ENCODE results near the gene NPR2.

NPR2 gene

DNA sequence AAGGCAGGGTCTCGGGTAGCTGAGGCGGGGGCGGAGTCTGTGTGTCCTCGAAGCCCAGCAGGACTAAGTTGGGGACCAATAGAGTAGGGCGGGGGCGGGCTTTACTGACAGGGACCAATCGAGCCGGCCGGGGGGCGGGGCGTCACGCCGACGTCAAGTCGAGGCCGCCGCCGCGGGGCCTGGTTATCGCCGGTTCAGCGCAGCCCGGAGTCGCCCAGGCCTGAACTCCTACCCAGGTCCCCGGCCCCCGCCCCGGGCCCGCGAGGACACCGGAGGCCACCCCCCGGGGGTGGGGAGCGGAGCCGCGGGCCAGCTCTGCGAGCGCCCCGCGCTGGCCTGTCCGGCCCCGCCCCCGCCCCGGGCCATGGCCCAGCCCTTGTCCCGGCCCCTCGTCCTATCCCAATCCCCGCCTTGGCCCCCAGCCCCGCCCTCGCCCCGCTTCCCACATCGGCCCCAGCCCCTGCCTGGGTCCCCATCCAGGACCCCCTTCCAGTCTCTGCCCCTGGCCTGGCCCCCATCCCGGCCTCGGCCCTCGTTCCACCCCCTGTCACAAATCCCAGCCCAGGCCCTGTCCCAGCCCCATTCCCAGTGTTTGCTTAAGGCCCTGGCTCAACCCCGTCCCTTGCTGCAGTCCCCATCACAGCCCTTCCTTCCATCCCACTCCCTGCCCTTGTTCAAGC, 37.8 kb downstream of the NPR2 start, which contains the start of gene TMEM8B:
TMEM8B (plus strand) TSS at position 145 of the 680 bp plus-strand sequence; CDS start at position 365, 220 bp downstream.
- in situ Hi-C loops (cut with MboI; ENCODE audit: low sequenced_read_pairs), result no loop called here

- in situ Hi-C loops (cut with MboI; ENCODE audit: low sequenced_read_pairs), result no loop called here
These were observed 38.3 kb downstream of the NPR2 start for GRCh38 chr9:35829764-35830096.

DNA sequence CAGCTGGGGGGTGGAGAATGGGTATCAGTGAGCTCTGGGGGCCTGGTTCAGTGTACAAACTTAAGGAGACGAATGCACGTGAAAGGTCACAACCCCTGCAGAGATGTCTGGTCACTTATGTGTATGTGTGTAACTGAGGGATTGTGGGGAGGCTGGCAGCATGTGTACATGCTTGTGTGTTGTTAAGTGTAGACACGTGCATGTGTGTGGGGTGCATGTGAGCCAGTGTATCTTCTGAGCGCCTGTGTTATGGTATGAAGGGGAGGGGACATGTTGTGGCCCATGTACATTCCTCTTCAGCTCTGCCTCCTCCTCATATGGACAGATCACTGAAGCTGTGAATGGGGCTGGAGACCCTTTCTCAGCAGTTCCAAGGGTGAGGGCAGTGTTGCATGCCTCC, 39.6 kb downstream of the NPR2 start:
- in situ Hi-C loops (cut with MboI; ENCODE audit: low sequenced_read_pairs), result no loop called here

GRCh38 chr9:35832814-35833213, 41.4 kb downstream of the NPR2 start:
- in situ Hi-C loops (cut with MboI; ENCODE audit: low sequenced_read_pairs), result no loop called here

DNA sequence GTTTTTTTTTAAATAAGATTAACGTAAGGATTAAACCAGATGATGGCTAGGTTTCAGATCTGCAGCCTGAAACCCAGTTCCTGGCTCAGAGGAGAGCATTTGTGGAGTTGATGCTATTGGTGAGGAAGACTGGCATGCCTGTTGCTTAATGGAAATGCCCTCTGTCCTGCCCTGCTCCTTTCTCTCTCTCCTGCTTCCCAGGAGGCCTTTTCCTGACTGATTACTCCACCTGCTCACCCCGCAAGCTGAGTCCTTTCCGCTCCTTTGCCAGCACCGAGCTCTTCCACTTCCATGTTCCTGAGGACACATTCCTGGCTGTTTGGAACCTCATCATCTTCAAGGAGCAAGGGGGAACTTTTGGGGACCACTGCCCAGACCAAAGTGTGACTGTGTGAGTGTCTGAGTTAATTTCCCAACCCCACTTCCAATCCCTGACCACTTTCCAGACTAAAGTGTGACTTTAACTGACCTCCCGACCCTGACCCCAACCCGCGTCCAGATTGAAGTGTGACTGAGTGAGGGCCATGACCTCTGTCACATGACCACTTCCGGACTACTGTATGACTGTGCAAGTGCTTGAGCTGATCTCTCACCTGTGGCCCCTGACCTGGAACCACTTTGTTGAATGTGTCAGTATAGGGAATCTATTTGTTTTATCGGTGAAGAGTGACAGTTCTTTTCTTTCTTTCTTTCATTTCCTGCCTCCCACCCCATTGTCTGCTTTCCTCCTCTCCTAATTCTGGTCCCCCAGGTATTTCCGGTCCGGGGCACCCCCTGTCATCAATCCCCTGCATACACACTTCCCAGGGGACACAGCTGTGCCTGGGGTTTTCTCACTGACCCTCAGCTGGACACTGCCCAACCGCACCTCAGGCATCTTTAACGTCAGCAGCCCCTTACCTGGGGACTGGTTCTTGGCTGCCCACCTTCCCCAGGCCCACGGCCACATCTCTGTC, 43.1 kb downstream of the NPR2 start:
- in situ Hi-C loops (cut with MboI; ENCODE audit: low sequenced_read_pairs), result no loop called here

GRCh38 chr9:35835216-35835632, 43.8 kb downstream of the NPR2 start:
- in situ Hi-C loops (cut with MboI; ENCODE audit: low sequenced_read_pairs), result no loop called here

GRCh38 chr9:35835766-35836165, 44.4 kb downstream of the NPR2 start:
- in situ Hi-C loops (cut with MboI; ENCODE audit: low sequenced_read_pairs), result no loop called here

DNA sequence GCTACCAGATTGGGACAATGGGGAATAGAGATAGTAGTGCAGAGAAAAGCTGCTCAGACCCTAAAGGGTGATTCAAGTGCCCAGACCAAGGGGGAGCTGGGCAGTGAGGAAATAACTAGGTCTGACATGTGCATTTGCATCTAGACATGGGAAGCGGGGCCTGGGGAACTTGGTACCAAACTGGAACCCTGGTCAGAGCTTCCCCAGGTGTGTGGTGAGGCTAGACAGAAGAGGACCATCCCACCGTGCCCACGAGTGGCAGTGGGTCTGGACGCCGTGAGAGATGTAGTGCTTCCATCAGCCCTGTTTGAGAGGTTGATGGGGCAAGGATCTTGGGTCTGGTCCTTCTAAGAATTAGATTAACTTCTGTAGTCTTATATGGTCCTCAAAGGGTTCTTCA, 45.2 kb downstream of the NPR2 start:
- in situ Hi-C loops (cut with MboI; ENCODE audit: low sequenced_read_pairs), result no loop called here

DNA sequence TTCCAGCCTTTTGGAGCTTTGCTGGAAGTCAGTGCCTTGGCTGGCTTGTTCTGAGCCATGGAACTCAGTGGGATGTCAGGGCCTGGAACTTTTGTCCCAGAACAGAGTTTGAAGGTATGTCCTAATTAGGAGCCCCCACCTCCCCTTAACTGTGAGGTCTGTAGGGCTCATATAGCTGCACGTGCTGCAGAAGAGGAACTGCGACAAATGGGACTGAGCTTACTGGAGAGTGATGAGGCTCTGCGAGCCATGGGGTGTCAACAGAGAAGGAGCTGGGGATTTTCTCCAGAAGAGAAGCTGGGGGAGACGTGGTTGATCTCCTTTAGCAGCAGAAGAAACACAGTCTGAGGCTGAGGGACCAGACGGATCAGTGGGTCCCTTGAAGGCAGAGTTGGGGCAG, 48.5 kb downstream of the NPR2 start:
- in situ Hi-C loops (cut with MboI; ENCODE audit: low sequenced_read_pairs), result no loop called here

- in situ Hi-C loops (cut with MboI; ENCODE audit: low sequenced_read_pairs), result no loop called here
These were observed 49.7 kb downstream of the NPR2 start for GRCh38 chr9:35840881-35841644.

DNA sequence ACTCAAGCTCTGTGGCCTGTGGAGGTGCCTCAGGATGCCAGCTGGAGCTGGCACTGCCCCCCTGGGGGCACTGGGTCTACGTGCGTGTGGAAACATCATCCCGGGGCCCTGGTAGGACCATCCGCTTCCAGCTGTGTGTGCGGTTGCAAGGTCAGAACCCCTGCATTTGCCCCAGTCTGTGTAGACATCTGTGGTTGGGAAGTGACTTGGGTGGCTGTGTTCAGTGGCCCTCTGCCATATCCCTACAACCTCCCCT, 50.2 kb downstream of the NPR2 start:
- in situ Hi-C loops (cut with MboI; ENCODE audit: low sequenced_read_pairs), result no loop called here

DNA sequence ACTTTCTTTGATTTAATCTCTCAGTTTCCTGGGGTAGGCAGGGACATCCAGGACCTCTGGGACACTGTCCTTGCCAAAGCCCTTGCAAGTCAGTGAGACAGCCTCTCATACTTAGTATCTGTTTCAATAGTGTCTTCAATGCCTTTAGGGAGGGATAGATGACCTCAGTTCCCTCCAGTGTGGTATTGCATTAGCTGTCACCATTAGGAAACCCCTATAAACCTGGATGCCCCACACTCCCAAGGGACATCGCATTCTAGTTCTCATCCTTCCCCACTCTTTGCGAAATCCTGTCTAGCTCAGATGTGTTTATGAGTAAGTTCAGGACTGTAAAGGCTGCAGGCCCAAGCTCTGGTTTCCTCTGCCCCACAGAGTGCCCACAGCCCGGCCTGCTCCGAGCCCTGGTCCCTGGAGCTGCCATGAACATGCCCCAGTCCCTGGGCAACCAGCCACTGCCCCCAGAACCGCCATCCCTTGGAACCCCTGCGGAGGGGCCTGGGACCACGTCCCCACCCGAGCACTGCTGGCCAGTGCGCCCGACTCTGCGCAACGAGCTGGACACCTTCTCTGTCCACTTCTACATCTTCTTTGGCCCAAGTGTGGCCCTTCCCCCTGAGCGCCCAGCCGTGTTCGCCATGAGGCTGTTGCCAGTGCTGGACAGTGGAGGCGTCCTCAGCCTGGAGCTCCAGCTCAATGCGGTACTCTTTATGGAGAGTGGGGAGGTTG, 50.8 kb downstream of the NPR2 start:
- in situ Hi-C loops (cut with MboI; ENCODE audit: low sequenced_read_pairs), result no loop called here

DNA sequence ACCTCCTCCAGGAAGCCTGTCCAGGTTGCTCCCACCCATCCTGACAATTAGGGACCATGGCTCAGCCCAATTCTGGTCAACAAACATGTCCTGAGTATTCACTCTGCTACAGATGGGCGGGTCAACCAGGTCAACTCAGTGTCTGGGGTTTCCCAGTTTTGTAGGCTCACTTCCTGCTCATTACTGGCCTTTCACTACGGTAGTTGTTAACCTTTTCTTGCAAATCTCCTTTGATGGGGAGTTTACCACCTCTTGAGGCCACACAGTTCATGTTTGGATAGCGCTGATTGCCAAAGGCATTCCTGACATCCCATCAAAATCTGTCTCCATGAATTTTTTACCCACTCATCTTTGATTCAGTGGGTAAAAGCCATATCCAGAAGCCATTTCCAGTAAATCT, 51.4 kb downstream of the NPR2 start:
- in situ Hi-C loops (cut with MboI; ENCODE audit: low sequenced_read_pairs), result no loop called here

DNA sequence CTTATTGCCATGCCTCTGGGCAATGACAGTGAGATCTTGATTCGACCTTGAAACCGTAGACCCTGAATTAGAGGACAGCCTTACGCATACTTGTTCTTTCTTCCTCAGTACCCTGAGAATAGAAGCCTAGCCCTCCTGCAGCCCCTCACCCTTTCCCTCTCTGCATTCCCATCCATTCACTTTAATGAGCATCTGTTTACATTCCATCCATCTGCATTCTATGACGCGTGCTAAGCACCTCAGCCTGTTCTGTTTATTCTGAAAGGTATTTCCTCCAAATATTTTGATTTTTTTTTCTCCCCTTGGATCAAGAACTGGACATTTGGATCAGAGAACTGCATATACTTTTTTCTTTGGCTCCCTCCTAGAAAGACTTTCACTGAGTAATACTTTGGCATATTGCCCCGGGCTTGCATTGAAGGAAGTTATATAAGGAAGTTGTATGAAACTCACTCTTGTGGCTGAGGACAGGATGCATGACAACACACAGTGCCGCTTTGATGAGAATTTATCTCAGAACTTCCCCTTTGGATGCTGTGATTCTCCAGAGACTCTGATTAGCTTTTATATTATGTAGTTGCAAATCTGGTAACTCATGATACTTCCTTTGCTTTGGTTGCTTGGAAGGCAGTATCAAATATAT, 53.4 kb downstream of the NPR2 start:
- in situ Hi-C loops (cut with MboI; ENCODE audit: low sequenced_read_pairs), result no loop called here

GRCh38 chr9:35845824-35846771, 54.7 kb downstream of the NPR2 start:
- in situ Hi-C loops (cut with MboI; ENCODE audit: low sequenced_read_pairs), result no loop called here

- in situ Hi-C loops (cut with MboI; ENCODE audit: low sequenced_read_pairs), result no loop called here
These were observed 56.6 kb downstream of the NPR2 start for GRCh38 chr9:35847792-35848572.

- in situ Hi-C loops (cut with MboI; ENCODE audit: low sequenced_read_pairs), result no loop called here
These were observed 61.0 kb downstream of the NPR2 start for GRCh38 chr9:35852267-35852815.

Measured in HL-60/S4 treated with retinoic acid at 250 ng/mL for 4 days and 3 days (cell line).